H9 (cell line): ENCODE data around the gene RALGAPB. TPM values are rescaled to one million over a fixed set of nuclear protein-coding genes. Genes with fewer than 3 reads are reported as not detected.

Experiments
- DNase-seq: peaks from one replicate; pipeline ENCODE4 v3.0.0-alpha.2; 2017
- H2AFZ ChIP-seq: one replicate; pipeline ENCODE4 v1.6.1; 2013; ENCODE audit warnings: mild to moderate bottlenecking, low read length, control low read depth, moderate library complexity
- H2AK5ac ChIP-seq: 2 replicates; pipeline ENCODE4 v1.6.1; 2013; ENCODE audit warnings: low read length, control low read depth, mixed read lengths; ENCODE audit not compliant: insufficient read length
- H2BK120ac ChIP-seq: one replicate; pipeline ENCODE4 v1.6.1; 2013; ENCODE audit warnings: low read depth, mild to moderate bottlenecking, low read length, control low read depth, inconsistent platforms; ENCODE audit not compliant: poor library complexity, severe bottlenecking
- H2BK12ac ChIP-seq: 2 replicates; pipeline ENCODE4 v1.6.1; 2013; ENCODE audit warnings: low read length, control low read depth, mixed read lengths, low read depth; ENCODE audit not compliant: insufficient read length
- H2BK15ac ChIP-seq: 2 replicates; pipeline ENCODE4 v1.6.1; 2013; ENCODE audit warnings: low read depth, low read length, control low read depth
- H2BK20ac ChIP-seq: one replicate; pipeline ENCODE4 v1.6.1; 2013; ENCODE audit warnings: low read depth, mild to moderate bottlenecking, low read length, control low read depth, inconsistent platforms; ENCODE audit not compliant: poor library complexity, severe bottlenecking
- H2BK5ac ChIP-seq: 2 replicates; pipeline ENCODE4 v1.6.1; 2013; ENCODE audit warnings: low read length, control low read depth, mixed read lengths; ENCODE audit not compliant: insufficient read length
- H3K14ac ChIP-seq: 2 replicates; pipeline ENCODE4 v1.6.1; 2013; ENCODE audit warnings: low read length, control low read depth; ENCODE audit not compliant: insufficient read depth
- H3K18ac ChIP-seq: 2 replicates; pipeline ENCODE4 v1.6.1; 2013; ENCODE audit warnings: low read depth, mild to moderate bottlenecking, mixed read lengths, low read length, control low read depth; ENCODE audit not compliant: insufficient read length
- H3K23ac ChIP-seq: 2 replicates; pipeline ENCODE4 v1.6.1; 2013; ENCODE audit warnings: low read length, control low read depth, mixed read lengths, low read depth; ENCODE audit not compliant: insufficient read length
- H3K23me2 ChIP-seq: 2 replicates; pipeline ENCODE4 v1.6.1; 2013; ENCODE audit warnings: low read depth, mild to moderate bottlenecking, mixed read lengths, low read length, control low read depth; ENCODE audit not compliant: insufficient read length, poor library complexity, severe bottlenecking
- H3K27ac ChIP-seq: 2 replicates; pipeline ENCODE4 v1.5.1; 2013; ENCODE audit warnings: low read length, control low read depth, mixed read lengths, low read depth; ENCODE audit not compliant: insufficient read length
- H3K27me3 ChIP-seq: 2 replicates; pipeline ENCODE4 v1.6.1; 2013; ENCODE audit warnings: low read length, control low read depth, inconsistent platforms; ENCODE audit not compliant: insufficient read depth
- H3K4ac ChIP-seq: 2 replicates; pipeline ENCODE4 v1.6.1; 2013; ENCODE audit warnings: low read depth, mild to moderate bottlenecking, control low read depth, inconsistent platforms, low read length, moderate library complexity
- H3K4me1 ChIP-seq: 2 replicates; pipeline ENCODE4 v1.6.1; 2013; ENCODE audit warnings: low read length, control low read depth, inconsistent platforms; ENCODE audit not compliant: insufficient read depth
- H3K4me2 ChIP-seq: 2 replicates; pipeline ENCODE4 v1.6.1; 2013; ENCODE audit warnings: low read length, control low read depth, mixed read lengths; ENCODE audit not compliant: insufficient read length, insufficient read depth
- H3K56ac ChIP-seq: 2 replicates; pipeline ENCODE4 v1.6.1; 2013; ENCODE audit warnings: low read depth, mild to moderate bottlenecking, mixed read lengths, low read length, control low read depth; ENCODE audit not compliant: insufficient read length
- H3K79me1 ChIP-seq: 2 replicates; pipeline ENCODE4 v1.6.1; 2013; ENCODE audit warnings: low read depth, mild to moderate bottlenecking, moderate library complexity, low read length, control low read depth, inconsistent platforms; ENCODE audit not compliant: insufficient read depth, poor library complexity, severe bottlenecking
- H3K79me2 ChIP-seq: 2 replicates; pipeline ENCODE4 v1.6.1; 2013; ENCODE audit warnings: low read length, control low read depth, inconsistent platforms; ENCODE audit not compliant: insufficient read depth
- H3K9ac ChIP-seq: 2 replicates; pipeline ENCODE4 v1.6.1; 2013; ENCODE audit warnings: low read length, control low read depth, mixed read lengths; ENCODE audit not compliant: insufficient read length; ENCODE audit errors: extremely low read depth
- H3K9me3 ChIP-seq: one replicate; pipeline ENCODE4 v1.6.1; 2013; ENCODE audit warnings: low read depth, low read length, inconsistent platforms; ENCODE audit not compliant: control insufficient read depth
- H3T11ph ChIP-seq: one replicate; pipeline ENCODE4 v1.6.1; 2013; ENCODE audit warnings: mild to moderate bottlenecking, low read length, control low read depth, inconsistent platforms
- H4K20me1 ChIP-seq: one replicate; pipeline ENCODE4 v1.6.1; 2013; ENCODE audit not compliant: control insufficient read depth, insufficient read length, insufficient read depth
- H4K5ac ChIP-seq: 2 replicates; pipeline ENCODE4 v1.6.1; 2013; ENCODE audit warnings: low read depth, mild to moderate bottlenecking, mixed read lengths, low read length, control low read depth; ENCODE audit not compliant: insufficient read length
- H4K8ac ChIP-seq: replicated peaks from 2 replicates; pipeline ENCODE4 v1.6.1; 2013; ENCODE audit warnings: low read length, control low read depth, mixed read lengths, low read depth; ENCODE audit not compliant: insufficient read length
- H4K91ac ChIP-seq: 2 replicates; pipeline ENCODE4 v1.6.1; 2013; ENCODE audit warnings: low read depth, mild to moderate bottlenecking, moderate library complexity, mixed read lengths, low read length, control low read depth; ENCODE audit not compliant: insufficient read length
- H3K27ac Mint-ChIP-seq, 3 experiments: 2 replicates in 2 of 3; 3 replicates in 1 of 3; pipeline ENCODE4 v1.8.0; 2020 to 2021; ENCODE audit warnings: mixed read lengths in 3 of 3, mild to moderate bottlenecking in 1 of 3, moderate library complexity in 1 of 3
- H3K27me3 Mint-ChIP-seq: 2 replicates; pipeline ENCODE4 v1.8.0; 2021; ENCODE audit warnings: low read depth, mild to moderate bottlenecking, moderate library complexity, mixed read lengths
- H3K36me3 Mint-ChIP-seq, 3 experiments: 2 replicates in 2 of 3; 3 replicates in 1 of 3; pipeline ENCODE4 v1.8.0; 2020 to 2021; ENCODE audit warnings: low read depth in 3 of 3, mixed read lengths in 3 of 3; ENCODE audit not compliant: insufficient read depth in 1 of 3
- H3K4me1 Mint-ChIP-seq, 2 experiments: 2 replicates each; pipeline ENCODE4 v1.8.0; 2020; ENCODE audit warnings: mixed read lengths in 2 of 2
- H3K4me3 Mint-ChIP-seq, 2 experiments: 2 replicates in 1 of 2; 3 replicates in 1 of 2; pipeline ENCODE4 v1.8.0; 2020 to 2021; ENCODE audit warnings: mild to moderate bottlenecking in 2 of 2, mixed read lengths in 2 of 2, moderate library complexity in 1 of 2
- H3K9me3 Mint-ChIP-seq, 2 experiments: 2 replicates in 1 of 2; 3 replicates in 1 of 2; pipeline ENCODE4 v1.8.0; 2020; ENCODE audit warnings: mild to moderate bottlenecking in 2 of 2, mixed read lengths in 2 of 2, moderate library complexity in 1 of 2
- WGBS: extraction: QIAGEN DNeasy Blood & Tissue Kit; methylation state at CpG from one replicate; pipeline ENCODE4 v1.1.7; 2013; ENCODE audit warnings: missing lambda C conversion rate, low lambda C conversion rate, mixed read lengths; ENCODE audit not compliant: insufficient read length; ENCODE audit errors: extremely low coverage; 5-methylcytosine and 5-hydroxymethylcytosine counted together
- total RNA-seq: library from RNA; stranded (reverse); gene quantifications from 2 replicates; pipeline ENCODE4 v1.2.1, GENCODE V29; 2021
- TF ChIP-seq, protein P1 (sequence below): fragments of 200-600 bp; sonication (generic); conservative IDR thresholded peaks from 3 replicates; pipeline ENCODE4 v1.8.0; 2021; ENCODE audit warnings: antibody characterized with exemption, mild to moderate bottlenecking

RALGAPB gene
- total RNA-seq, 1 experiment from 2014 or later = 28.5 TPM

DNA sequence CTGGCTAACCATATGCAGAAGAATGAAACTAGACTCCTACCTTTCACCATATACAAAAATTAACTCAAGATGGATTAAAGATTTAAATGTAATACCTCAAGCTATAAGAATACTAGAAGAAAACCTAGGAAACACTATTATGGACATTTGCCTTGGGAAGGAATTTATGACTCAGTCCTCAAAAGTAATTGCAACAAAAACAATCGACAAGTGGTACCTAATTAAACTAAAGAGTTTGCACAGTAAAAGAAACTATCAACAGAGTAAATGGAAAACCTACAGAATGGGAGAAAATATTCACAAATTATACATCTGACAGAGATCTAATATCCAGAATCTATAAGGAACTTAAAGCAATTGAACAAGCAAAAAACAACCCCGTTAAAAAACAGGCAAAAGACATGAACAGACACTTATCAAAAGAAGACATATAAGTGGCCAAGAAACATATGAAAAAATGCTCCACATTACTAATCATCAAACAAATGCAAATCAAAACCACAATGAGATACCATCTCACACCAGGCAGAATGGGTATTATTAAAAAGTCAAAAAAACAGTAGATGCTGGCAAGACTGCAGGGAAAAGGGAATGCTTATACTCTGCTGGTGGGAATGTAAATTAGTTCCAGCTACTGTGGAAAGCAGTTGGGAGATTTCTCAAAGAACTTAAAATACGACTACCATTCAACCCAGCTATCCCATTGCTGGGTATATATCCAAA is 31.9 kb downstream of the RALGAPB start:
- no peaks in the 10 kb centered on the region for H3K79me1 ChIP-seq
- Mint-ChIP-seq H3K9me3 (no peaks in the 10 kb centered on the region), H3K27ac (no peak overlapping the region), H3K27me3 (no peaks in the 10 kb centered on the region), H3K4me3 (no peak overlapping the region), H3K36me3 (peaks cover 19 to 54% (median 44%) of the 10 kb centered on the region in 3 experiments), H3K4me1 (no peaks in the 10 kb centered on the region)
- no peak overlapping the region for H3K18ac ChIP-seq
- H3K27me3 ChIP-seq = no peaks in the 10 kb centered on the region
- H3K4me1 ChIP-seq = no peaks in the 10 kb centered on the region
- H2BK120ac ChIP-seq = no peak overlapping the region
- H4K20me1 ChIP-seq = no peaks in the 10 kb centered on the region
- no peak overlapping the region for H3K14ac ChIP-seq
- H4K5ac ChIP-seq = no peak overlapping the region
- H3K27ac ChIP-seq = no peak overlapping the region
- H2AK5ac ChIP-seq = no peak overlapping the region
- H3K79me2 ChIP-seq = no peaks in the 10 kb centered on the region
- H4K91ac ChIP-seq = no peak overlapping the region
- H3K56ac ChIP-seq = no peak overlapping the region
- no peak overlapping the region for H2BK20ac ChIP-seq
- no peaks in the 10 kb centered on the region for H3K9me3 ChIP-seq
- H3K9ac ChIP-seq = no peak overlapping the region
- H3K4ac ChIP-seq = no peak overlapping the region
- H3T11ph ChIP-seq = no peak overlapping the region
- H3K23me2 ChIP-seq = no peaks in the 10 kb centered on the region
- TF ChIP-seq, protein P1, sequence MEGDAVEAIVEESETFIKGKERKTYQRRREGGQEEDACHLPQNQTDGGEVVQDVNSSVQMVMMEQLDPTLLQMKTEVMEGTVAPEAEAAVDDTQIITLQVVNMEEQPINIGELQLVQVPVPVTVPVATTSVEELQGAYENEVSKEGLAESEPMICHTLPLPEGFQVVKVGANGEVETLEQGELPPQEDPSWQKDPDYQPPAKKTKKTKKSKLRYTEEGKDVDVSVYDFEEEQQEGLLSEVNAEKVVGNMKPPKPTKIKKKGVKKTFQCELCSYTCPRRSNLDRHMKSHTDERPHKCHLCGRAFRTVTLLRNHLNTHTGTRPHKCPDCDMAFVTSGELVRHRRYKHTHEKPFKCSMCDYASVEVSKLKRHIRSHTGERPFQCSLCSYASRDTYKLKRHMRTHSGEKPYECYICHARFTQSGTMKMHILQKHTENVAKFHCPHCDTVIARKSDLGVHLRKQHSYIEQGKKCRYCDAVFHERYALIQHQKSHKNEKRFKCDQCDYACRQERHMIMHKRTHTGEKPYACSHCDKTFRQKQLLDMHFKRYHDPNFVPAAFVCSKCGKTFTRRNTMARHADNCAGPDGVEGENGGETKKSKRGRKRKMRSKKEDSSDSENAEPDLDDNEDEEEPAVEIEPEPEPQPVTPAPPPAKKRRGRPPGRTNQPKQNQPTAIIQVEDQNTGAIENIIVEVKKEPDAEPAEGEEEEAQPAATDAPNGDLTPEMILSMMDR = no peak
- H4K8ac ChIP-seq = no peak overlapping the region
- no peak overlapping the region for H2BK15ac ChIP-seq
- H2BK12ac ChIP-seq = no peak overlapping the region
- no peak overlapping the region for H2AFZ ChIP-seq
- DNase-seq = no peak
- H3K4me2 ChIP-seq = no peak overlapping the region
- no peak overlapping the region for H3K23ac ChIP-seq
- H2BK5ac ChIP-seq = no peak overlapping the region
- no CpG with 5 or more reads among the region's 3 CpGs for WGBS
